PFSK-1 (cell line): Measurements from ENCODE around the gene CEP55.

Experiments used
- FOXP2 ChIP-seq: optimal IDR thresholded peaks from 2 replicates; pipeline ENCODE3; 2011; ENCODE audit warnings: borderline replicate concordance, control low read depth, inconsistent platforms; ENCODE audit not compliant: insufficient read depth; ENCODE audit errors: extremely low read length, extremely low read depth
- POLR2AphosphoS5 ChIP-seq: IDR thresholded peaks from 2 replicates; pipeline ENCODE4 v1.6.1; 2012; ENCODE audit warnings: low read depth, mild to moderate bottlenecking, control low read depth, low read length, moderate library complexity
- SIN3A ChIP-seq: IDR thresholded peaks from 2 replicates; pipeline ENCODE4 v1.6.1; 2012; ENCODE audit warnings: mild to moderate bottlenecking, low read length, moderate library complexity, borderline replicate concordance; ENCODE audit not compliant: insufficient read depth
- TAF1 ChIP-seq: IDR thresholded peaks from 2 replicates; pipeline ENCODE4 v1.6.1; 2012; ENCODE audit warnings: low read length, control low read depth, borderline replicate concordance; ENCODE audit not compliant: insufficient read depth
- TF ChIP-seq, protein P1 (sequence below), 2 experiments: IDR thresholded peaks; 2 replicates each; pipeline versions ENCODE4 v1.6.1 to v1.8.0; 2011 to 2012; ENCODE audit warnings: low read depth in 2 of 2, low read length in 2 of 2, control low read depth in 1 of 2, inconsistent platforms in 1 of 2, mild to moderate bottlenecking in 1 of 2, moderate library complexity in 1 of 2; ENCODE audit not compliant: insufficient read depth in 1 of 2

The CEP55 gene

DNA sequence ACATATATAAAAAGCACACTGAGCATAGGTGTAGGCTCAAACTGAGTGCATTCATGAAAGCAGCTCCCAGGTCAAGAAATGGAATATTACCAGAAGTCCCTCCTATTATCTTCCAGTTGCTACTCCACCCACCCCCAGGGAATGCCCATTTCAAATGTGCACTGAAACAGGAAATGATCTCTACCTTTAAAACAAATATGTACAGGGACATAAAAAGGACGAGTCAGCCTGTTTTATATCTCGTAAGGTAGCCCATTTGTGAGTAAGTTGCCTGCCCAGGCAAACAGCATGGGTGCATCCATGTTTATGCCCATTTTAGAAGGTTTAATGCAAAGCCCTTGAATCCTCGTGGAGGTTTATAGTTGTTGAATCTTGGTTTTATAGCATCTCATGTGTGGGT, 80.5 kb downstream of the CEP55 start:
- no peak for TF ChIP-seq SIN3A
- no peak for TF ChIP-seq FOXP2
- TF ChIP-seq, protein P1, sequence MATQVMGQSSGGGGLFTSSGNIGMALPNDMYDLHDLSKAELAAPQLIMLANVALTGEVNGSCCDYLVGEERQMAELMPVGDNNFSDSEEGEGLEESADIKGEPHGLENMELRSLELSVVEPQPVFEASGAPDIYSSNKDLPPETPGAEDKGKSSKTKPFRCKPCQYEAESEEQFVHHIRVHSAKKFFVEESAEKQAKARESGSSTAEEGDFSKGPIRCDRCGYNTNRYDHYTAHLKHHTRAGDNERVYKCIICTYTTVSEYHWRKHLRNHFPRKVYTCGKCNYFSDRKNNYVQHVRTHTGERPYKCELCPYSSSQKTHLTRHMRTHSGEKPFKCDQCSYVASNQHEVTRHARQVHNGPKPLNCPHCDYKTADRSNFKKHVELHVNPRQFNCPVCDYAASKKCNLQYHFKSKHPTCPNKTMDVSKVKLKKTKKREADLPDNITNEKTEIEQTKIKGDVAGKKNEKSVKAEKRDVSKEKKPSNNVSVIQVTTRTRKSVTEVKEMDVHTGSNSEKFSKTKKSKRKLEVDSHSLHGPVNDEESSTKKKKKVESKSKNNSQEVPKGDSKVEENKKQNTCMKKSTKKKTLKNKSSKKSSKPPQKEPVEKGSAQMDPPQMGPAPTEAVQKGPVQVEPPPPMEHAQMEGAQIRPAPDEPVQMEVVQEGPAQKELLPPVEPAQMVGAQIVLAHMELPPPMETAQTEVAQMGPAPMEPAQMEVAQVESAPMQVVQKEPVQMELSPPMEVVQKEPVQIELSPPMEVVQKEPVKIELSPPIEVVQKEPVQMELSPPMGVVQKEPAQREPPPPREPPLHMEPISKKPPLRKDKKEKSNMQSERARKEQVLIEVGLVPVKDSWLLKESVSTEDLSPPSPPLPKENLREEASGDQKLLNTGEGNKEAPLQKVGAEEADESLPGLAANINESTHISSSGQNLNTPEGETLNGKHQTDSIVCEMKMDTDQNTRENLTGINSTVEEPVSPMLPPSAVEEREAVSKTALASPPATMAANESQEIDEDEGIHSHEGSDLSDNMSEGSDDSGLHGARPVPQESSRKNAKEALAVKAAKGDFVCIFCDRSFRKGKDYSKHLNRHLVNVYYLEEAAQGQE (IDR thresholded peaks at IDR 0.05; ENCODE audit: insufficient read depth in 1 of 2, low read depth in 2 of 2, low read length in 2 of 2): no peak
- no peak for TF ChIP-seq POLR2AphosphoS5
- TF ChIP-seq TAF1: no peak

DNA sequence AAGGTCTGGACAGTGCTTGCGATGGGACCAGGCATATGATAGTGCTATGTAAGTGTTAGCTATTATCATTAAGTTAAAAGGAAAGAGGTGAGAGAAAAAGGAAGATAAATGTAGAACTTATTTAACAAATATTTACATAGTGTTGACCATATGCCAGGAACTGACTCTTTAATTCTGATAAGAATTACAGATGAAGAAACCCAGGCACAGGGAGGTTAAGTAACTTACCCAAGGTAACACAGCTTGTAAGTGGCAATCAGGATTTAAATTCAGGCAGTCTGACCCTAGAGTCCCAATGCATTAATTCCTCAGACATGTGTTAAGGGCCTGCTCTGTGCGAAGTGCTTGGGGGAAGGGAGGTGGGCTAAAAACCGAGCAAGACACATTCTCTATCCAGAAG, 81.2 kb downstream of the CEP55 start:
- TF ChIP-seq TAF1 (no peak), FOXP2 (no peak), SIN3A (no peak), POLR2AphosphoS5 (no peak)
- TF ChIP-seq, protein P1 (IDR thresholded peaks at IDR 0.05; ENCODE audit: insufficient read depth in 1 of 2, low read depth in 2 of 2, low read length in 2 of 2): no peak
